Measurements from ENCODE around the gene SMYD3.

SMYD3 gene

DNA sequence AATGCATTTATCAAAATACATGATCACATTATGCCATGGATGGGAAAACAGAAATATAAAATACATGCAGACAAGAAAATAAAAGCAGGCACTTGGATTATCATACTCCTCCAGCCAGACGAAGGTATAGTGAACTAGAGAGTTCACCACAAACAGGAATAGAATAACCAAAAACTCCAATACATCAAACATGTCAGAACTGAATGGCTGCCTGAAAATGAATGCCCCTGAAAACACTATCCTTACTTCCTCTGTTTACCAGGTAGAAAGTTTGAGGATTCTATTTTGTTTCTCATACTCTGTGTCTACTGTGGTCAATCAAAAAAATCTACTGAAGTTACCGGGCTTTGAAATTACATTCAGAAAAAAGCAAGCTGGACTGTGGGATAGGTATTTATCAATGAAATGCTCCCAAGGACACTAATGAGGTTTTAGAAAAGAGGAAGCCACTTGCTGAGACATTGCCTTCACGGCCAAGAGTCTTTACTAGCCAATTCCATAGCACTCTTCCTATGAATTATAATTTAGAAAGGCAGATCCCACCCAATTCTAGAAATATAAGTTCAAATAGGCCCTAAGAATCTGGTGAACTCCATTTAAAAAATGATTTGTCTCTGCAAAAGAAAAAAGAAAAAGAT, 197.7 kb downstream of the SMYD3 start:
- no peak overlapping the region for H2AFZ ChIP-seq (ENCODE audit: low read length, unreplicated experiment)
- no peaks in the 10 kb centered on the region for H3K27me3 ChIP-seq (ENCODE audit: insufficient read depth, low read length)
- H3K27ac ChIP-seq (ENCODE audit: low read depth, low read length) = no peak overlapping the region
- H3K36me3 ChIP-seq (ENCODE audit: insufficient read depth, low read length) = no peaks in the 10 kb centered on the region
- H3K79me2 ChIP-seq (ENCODE audit: control insufficient read depth, insufficient read depth, low read length, unreplicated experiment) = no peaks in the 10 kb centered on the region
- no peaks in the 10 kb centered on the region for H3K4me1 ChIP-seq (ENCODE audit: control insufficient read depth, insufficient read depth, low read length, unreplicated experiment)
- no peak overlapping the region for H3K4me3 ChIP-seq (ENCODE audit: low read depth, low read length)

DNA sequence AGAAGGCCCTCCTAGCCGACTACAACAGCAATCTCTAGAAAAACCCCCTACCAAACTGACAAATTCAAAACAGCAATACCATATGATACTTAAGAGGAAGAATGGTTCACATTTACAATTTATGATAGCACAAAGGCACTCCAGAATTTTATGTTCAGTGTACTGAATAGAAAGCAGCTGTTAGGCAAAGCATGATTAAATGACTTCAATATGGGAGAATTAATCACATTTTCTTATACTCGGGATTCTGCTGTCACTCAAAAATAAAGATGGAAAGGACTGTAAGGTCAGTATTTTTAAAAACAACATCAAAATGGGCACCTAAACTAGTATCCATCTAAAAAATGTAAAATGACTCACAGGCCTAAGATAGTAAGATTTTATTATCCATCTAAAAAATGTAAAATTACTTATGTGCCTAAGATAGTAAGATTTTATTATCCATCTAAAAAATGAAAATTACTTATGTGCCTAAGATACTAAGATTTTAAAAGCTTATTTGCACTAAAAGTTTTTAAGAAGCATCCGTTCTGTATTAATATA, 198.5 kb downstream of the SMYD3 start:
- Histone ChIP-seq H3K27me3 (ENCODE audit: insufficient read depth, low read length) (no peaks in the 10 kb centered on the region), H3K36me3 (ENCODE audit: insufficient read depth, low read length) (no peaks in the 10 kb centered on the region), H3K27ac (ENCODE audit: low read depth, low read length) (no peak overlapping the region)

DNA sequence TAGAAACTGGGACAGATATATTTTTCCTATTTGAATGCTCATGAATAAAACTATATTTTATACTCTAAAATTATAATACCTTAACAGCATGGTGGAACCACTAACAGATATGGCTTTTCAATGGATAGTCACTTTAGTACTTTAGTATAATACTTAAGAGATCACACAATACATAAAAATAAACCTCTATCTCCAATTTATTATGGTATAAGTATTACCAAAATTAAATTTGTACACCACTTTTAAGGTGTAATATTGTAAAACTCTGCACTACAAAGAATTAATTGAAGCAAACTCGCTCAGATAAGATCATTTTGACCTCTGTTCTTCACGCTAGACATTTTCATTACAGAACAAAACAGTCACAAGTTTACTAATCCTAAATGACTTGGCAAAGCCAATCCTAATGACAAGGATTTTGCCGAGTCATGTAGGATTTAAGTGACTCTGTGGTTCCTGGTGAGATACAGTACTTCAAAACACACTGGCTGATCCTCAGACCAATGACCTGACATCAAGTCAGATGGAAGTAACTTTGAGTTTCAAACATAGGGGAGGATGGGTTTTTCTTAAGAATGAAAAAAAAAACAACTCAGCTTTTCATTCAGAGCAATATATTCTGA, 200.6 kb downstream of the SMYD3 start:
- Histone ChIP-seq H3K4me1 (ENCODE audit: control insufficient read depth, insufficient read depth, low read length, unreplicated experiment) (no peaks in the 10 kb centered on the region), H3K79me2 (ENCODE audit: control insufficient read depth, insufficient read depth, low read length, unreplicated experiment) (no peaks in the 10 kb centered on the region), H3K4me3 (ENCODE audit: low read depth, low read length) (no peak overlapping the region), H3K27ac (ENCODE audit: low read depth, low read length) (no peak overlapping the region), H3K27me3 (ENCODE audit: insufficient read depth, low read length) (no peaks in the 10 kb centered on the region), H2AFZ (ENCODE audit: low read length, unreplicated experiment) (no peak overlapping the region), H3K36me3 (ENCODE audit: insufficient read depth, low read length) (no peaks in the 10 kb centered on the region)

More for the DNA sequence above, 198.5 kb downstream of the SMYD3 start:
- Histone ChIP-seq H3K79me2 (ENCODE audit: control insufficient read depth, insufficient read depth, low read length, unreplicated experiment) (no peaks in the 10 kb centered on the region), H3K4me3 (ENCODE audit: low read depth, low read length) (no peak overlapping the region), H2AFZ (ENCODE audit: low read length, unreplicated experiment) (no peak overlapping the region), H3K4me1 (ENCODE audit: control insufficient read depth, insufficient read depth, low read length, unreplicated experiment) (no peaks in the 10 kb centered on the region)

DNA sequence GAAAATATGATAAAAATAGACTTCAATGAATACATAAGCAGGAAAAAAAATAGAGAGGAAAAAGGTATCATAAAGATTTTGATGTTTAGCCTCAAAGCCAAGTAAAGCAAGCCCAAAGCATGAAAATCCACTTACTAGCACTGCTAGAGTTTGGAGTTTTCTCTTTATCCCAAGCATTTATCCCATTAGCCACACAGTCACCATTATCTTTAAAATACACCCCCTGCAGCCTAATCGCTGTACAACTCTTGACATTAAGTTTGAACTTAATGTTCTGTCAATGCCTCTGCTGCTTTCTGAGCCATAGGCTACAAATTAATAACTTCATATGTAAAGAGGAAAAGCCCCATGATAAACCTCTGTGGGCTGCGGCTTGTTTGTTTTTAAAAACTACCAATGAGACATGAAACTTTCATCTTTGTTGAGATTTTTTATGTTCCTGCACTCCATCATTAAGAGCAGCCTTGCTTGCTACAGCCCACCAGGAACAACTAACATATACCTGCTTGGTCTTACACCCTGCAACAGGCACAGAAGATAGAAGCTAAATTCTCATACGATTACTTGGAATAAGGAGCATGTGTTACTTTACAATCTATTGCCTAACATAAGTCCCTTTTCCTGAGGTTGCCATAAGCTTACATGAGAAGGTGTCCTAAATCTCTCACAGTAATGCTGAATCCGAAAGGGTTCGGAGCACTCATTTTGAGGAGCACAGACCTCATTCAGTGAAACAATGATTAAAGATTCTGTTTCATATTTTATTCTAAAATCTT, 202.4 kb downstream of the SMYD3 start:
- Histone ChIP-seq H3K27ac (ENCODE audit: low read depth, low read length) (no peak overlapping the region), H3K79me2 (ENCODE audit: control insufficient read depth, insufficient read depth, low read length, unreplicated experiment) (no peaks in the 10 kb centered on the region), H2AFZ (ENCODE audit: low read length, unreplicated experiment) (no peak overlapping the region), H3K4me1 (ENCODE audit: control insufficient read depth, insufficient read depth, low read length, unreplicated experiment) (no peaks in the 10 kb centered on the region), H3K27me3 (ENCODE audit: insufficient read depth, low read length) (no peaks in the 10 kb centered on the region), H3K4me3 (ENCODE audit: low read depth, low read length) (no peak overlapping the region), H3K36me3 (ENCODE audit: insufficient read depth, low read length) (no peaks in the 10 kb centered on the region)

DNA sequence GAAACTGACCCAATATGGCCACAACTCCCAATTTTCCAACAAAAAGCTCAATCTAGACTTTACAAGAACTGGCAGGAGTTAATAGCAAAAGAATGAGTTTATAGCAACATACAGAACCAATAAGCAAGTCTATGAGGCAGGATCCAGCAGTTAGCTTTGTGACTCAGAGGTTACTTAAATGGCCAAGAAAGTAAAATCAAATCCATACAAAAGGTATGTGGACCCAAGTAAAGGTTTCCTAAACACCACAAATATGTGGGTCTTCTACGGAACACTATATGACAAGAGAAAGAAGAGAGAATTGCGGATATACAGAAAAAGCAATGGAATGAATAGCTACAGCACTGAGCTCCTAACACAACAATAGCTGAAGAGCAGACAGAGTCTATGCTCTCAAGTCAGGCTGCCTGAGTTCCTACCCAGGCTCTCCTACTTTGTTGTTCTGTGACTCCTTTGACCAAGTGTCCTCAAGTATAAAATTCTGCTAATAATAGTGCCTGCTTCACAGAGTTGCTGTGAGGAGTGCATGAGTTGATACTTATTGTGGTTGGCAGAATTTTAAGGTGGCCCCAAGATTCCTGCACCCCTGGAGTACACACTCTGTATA, 204.3 kb downstream of the SMYD3 start:
- Histone ChIP-seq H3K36me3 (ENCODE audit: insufficient read depth, low read length) (no peaks in the 10 kb centered on the region), H3K27ac (ENCODE audit: low read depth, low read length) (no peak overlapping the region), H2AFZ (ENCODE audit: low read length, unreplicated experiment) (no peak overlapping the region), H3K4me3 (ENCODE audit: low read depth, low read length) (no peak overlapping the region), H3K27me3 (ENCODE audit: insufficient read depth, low read length) (no peaks in the 10 kb centered on the region), H3K4me1 (ENCODE audit: control insufficient read depth, insufficient read depth, low read length, unreplicated experiment) (peaks cover under 1% of the 10 kb centered on the region), H3K79me2 (ENCODE audit: control insufficient read depth, insufficient read depth, low read length, unreplicated experiment) (no peaks in the 10 kb centered on the region)

DNA sequence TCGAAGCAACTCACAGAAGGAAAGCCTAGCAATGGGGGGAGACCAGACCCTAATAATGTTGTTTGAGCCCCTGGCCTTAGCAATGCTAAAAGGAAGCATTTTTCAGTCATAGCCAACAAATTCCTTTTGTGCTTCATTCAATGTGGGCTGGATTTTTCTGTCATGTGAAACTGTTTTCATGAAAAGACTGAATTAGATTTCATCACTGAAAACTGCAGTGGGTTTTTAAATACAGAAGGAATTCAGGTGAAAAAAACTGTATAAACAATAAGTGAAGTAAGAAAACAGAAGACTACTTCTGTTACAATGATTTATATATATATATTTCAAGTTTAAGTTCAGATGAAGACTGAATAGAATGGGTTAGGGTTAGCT, 204.8 kb downstream of the SMYD3 start:
- Histone ChIP-seq H3K27me3 (ENCODE audit: insufficient read depth, low read length) (no peaks in the 10 kb centered on the region), H3K36me3 (ENCODE audit: insufficient read depth, low read length) (no peaks in the 10 kb centered on the region), H3K79me2 (ENCODE audit: control insufficient read depth, insufficient read depth, low read length, unreplicated experiment) (no peaks in the 10 kb centered on the region), H3K4me3 (ENCODE audit: low read depth, low read length) (no peak overlapping the region), H3K4me1 (ENCODE audit: control insufficient read depth, insufficient read depth, low read length, unreplicated experiment) (peaks cover 6% of the 10 kb centered on the region), H3K27ac (ENCODE audit: low read depth, low read length) (no peak overlapping the region), H2AFZ (ENCODE audit: low read length, unreplicated experiment) (no peak overlapping the region)

DNA sequence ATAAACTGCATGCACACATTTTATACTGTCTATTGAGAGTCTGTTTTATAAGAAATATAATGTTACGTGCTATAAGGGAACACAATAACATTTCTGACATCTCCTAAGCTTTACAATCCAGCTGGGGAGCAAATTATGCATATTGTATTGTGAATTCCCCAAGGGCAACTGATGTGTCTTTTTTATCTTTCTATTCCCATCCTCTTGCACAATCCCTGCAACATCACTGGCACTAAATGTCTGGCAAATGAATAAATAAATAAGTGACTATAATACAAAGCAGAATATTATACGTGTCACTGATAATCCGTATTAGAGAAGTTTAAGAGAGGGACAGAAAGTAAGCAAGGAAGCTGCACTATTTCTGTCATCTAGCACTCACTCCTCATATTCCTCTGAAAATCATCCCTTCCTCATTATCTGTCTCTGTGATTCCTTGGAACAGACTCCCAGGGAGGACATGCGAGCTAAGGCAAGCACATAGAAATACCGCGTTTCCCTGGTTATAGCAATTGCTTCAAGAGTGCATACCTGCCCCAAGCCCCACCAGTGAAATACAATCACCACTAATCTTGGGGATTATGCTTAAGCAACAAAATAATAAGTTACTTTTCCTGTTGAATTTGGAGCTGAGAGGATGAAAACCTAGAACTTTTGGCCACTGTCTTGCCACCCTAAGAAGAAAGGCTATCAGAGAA, 205.4 kb downstream of the SMYD3 start:
- no peaks in the 10 kb centered on the region for H3K79me2 ChIP-seq (ENCODE audit: control insufficient read depth, insufficient read depth, low read length, unreplicated experiment)
- no peaks in the 10 kb centered on the region for H3K36me3 ChIP-seq (ENCODE audit: insufficient read depth, low read length)
- H3K27me3 ChIP-seq (ENCODE audit: insufficient read depth, low read length) = no peaks in the 10 kb centered on the region
- H3K4me1 ChIP-seq (ENCODE audit: control insufficient read depth, insufficient read depth, low read length, unreplicated experiment) = peaks cover 11% of the 10 kb centered on the region
- H3K27ac ChIP-seq (ENCODE audit: low read depth, low read length) = no peak overlapping the region
- H2AFZ ChIP-seq (ENCODE audit: low read length, unreplicated experiment) = no peak overlapping the region
- H3K4me3 ChIP-seq (ENCODE audit: low read depth, low read length) = no peak overlapping the region

DNA sequence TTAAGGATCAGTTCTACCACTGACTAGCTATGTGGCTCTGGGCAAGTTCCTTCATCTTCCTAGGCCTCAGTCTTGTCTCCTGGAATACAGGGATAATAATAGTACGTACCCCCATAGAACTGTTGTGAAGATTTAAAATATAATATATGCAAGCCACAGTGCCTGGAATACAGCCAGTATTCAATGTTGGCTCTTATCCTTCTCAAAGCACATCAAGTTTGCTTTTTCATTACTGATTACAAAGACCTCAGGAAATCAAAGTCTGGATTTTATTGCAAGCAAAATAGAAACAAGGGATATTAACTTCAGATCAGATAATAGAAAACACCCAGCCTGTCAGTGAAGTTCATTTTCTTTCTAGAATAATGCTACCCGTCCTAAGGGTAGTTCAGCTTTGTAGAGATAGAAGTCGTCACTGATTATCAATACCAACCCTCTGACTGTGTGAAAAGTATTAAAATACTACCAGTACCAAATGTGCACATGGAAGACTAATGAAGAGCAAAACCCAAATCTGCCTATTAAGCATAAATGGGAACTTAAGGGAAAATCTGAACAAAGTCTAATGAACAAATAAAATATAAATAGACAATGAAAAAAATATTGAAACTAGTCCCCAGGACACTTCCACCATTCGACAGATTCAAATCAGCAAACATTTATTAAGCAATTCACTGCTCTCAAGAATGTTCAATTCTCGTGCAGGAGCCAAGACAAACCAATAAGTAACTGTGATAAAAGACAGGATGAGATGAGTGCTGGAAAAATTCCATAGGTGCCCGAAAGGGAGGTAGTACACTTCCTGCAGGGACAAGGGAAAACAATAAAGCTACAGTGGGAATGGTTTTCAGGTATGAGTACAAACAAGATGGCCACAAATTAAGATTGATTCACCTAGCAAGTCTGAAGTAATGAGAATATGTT, 206.2 kb downstream of the SMYD3 start:
- Histone ChIP-seq H2AFZ (ENCODE audit: low read length, unreplicated experiment) (no peak overlapping the region), H3K27me3 (ENCODE audit: insufficient read depth, low read length) (no peaks in the 10 kb centered on the region), H3K79me2 (ENCODE audit: control insufficient read depth, insufficient read depth, low read length, unreplicated experiment) (no peaks in the 10 kb centered on the region), H3K36me3 (ENCODE audit: insufficient read depth, low read length) (no peaks in the 10 kb centered on the region), H3K27ac (ENCODE audit: low read depth, low read length) (no peak overlapping the region), H3K4me3 (ENCODE audit: low read depth, low read length) (no peak overlapping the region), H3K4me1 (ENCODE audit: control insufficient read depth, insufficient read depth, low read length, unreplicated experiment) (peaks cover 12% of the 10 kb centered on the region)

DNA sequence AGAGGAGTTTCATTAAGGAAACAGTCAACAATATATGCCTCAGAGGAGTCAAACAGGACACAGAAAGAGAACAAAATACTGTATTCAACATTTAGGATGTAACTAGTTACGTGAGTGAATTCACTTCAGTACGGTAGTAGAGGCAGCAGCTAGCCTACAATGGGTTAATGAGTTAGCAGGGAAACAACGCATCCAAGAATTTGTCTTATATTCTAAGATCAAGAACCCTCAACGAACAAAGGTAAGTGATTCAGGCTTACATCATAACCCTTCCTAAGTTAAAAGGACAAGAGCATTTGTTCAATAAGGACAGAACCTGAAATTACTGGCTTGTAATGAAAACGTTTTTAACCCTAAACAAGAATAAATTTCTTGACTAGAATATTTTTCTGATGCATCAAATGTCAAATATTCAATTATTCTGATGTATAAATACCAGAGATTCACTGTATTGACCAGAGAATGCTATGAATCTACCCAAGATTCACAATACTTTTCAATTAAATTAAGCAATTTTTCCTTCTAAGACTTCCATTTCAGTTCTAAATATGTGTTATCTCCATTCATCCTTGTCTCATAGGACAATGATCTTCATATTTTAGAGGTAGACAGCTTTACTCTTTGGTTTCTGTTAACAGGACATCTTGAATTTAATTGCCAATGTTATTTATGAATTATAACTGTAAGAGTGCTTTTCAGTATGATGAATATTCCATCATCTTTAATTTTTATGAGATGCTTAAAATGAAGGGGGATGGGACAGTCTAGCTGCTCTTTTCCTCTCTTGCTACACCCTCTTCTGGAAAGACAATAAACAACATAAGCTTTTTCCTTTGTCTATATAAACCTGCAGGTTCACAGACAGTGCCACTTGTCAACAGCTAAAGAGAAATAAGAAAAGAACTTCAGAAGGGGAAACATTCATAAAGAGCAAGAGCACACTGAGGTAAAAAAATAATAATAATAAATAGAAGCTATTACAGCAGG, 209.5 kb downstream of the SMYD3 start:
- no peak overlapping the region for H3K4me3 ChIP-seq (ENCODE audit: low read depth, low read length)
- H3K79me2 ChIP-seq (ENCODE audit: control insufficient read depth, insufficient read depth, low read length, unreplicated experiment) = no peaks in the 10 kb centered on the region
- no peaks in the 10 kb centered on the region for H3K27me3 ChIP-seq (ENCODE audit: insufficient read depth, low read length)
- H3K27ac ChIP-seq (ENCODE audit: low read depth, low read length) = no peak overlapping the region
- H3K4me1 ChIP-seq (ENCODE audit: control insufficient read depth, insufficient read depth, low read length, unreplicated experiment) = peaks cover 12% of the 10 kb centered on the region
- no peaks in the 10 kb centered on the region for H3K36me3 ChIP-seq (ENCODE audit: insufficient read depth, low read length)
- no peak overlapping the region for H2AFZ ChIP-seq (ENCODE audit: low read length, unreplicated experiment)
